ENCODE measurements around the gene DSTYK. TPM values are rescaled to one million over a fixed set of nuclear protein-coding genes. Genes with fewer than 3 reads are reported as not detected.

The DSTYK gene
- total and polyA plus RNA-seq, 2 experiments from 2014 or later, result 6.1 to 10.7 TPM

DNA sequence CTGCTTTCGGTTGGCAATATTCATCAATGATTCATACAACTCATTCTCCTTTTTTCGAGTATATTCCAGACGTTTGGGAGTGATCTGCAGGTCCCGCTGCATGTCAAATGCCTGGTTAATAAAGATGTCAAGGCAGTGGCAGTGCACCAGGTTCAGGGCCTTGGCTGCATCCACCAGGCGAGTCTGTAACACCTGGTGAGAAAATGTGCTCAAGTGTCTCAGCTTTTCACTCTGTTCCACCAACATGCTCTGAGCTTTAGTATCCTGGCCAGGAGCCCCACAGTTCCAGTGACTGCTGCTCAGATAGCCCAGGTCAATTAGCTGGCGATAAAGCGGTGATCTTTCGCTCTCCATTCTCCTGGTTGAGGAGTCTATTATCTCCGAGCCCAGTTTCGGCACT is 42.3 kb downstream of the DSTYK start:
- ATAC-seq (no peak), DNase-seq (ENCODE audit: low spot score) (no peak)
- Histone ChIP-seq H3K27me3 (ENCODE audit: insufficient read depth) (no peaks in the 10 kb centered on the region), H3K27ac (ENCODE audit: low read depth) (no peak overlapping the region), H3F3A (replicated peaks; ENCODE audit: low read depth) (no peaks in the 10 kb centered on the region), H3K4me3 (no peak overlapping the region), H3K4me1 (ENCODE audit: insufficient read depth) (no peaks in the 10 kb centered on the region), H3K4me2 (no peak overlapping the region), H2AFZ (no peak overlapping the region), H4K20me1 (replicated peaks; ENCODE audit: insufficient read depth) (no peaks in the 10 kb centered on the region), H3K9me2 (ENCODE audit: insufficient read depth) (no peaks in the 10 kb centered on the region), H3K79me2 (replicated peaks; ENCODE audit: insufficient read depth) (no peaks in the 10 kb centered on the region), H3K36me3 (ENCODE audit: insufficient read depth) (no peaks in the 10 kb centered on the region)
- Mint-ChIP-seq H3K4me1 (peaks cover 4% of the 10 kb centered on the region), H3K9me3 (no peaks in the 10 kb centered on the region), H3K27me3 (ENCODE audit: insufficient read depth, low read depth, poor library complexity) (no peaks in the 10 kb centered on the region), H3K27ac (no peak overlapping the region; the same call in 1 of the 2 replicates), H3K36me3 (ENCODE audit: low read depth) (peaks cover 26% of the 10 kb centered on the region), H3K4me3 (no peak overlapping the region)
- TF ChIP-seq, protein P1, sequence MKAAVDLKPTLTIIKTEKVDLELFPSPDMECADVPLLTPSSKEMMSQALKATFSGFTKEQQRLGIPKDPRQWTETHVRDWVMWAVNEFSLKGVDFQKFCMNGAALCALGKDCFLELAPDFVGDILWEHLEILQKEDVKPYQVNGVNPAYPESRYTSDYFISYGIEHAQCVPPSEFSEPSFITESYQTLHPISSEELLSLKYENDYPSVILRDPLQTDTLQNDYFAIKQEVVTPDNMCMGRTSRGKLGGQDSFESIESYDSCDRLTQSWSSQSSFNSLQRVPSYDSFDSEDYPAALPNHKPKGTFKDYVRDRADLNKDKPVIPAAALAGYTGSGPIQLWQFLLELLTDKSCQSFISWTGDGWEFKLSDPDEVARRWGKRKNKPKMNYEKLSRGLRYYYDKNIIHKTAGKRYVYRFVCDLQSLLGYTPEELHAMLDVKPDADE (IDR thresholded peaks at IDR 0.05), result no peak
- TF ChIP-seq, protein P2, sequence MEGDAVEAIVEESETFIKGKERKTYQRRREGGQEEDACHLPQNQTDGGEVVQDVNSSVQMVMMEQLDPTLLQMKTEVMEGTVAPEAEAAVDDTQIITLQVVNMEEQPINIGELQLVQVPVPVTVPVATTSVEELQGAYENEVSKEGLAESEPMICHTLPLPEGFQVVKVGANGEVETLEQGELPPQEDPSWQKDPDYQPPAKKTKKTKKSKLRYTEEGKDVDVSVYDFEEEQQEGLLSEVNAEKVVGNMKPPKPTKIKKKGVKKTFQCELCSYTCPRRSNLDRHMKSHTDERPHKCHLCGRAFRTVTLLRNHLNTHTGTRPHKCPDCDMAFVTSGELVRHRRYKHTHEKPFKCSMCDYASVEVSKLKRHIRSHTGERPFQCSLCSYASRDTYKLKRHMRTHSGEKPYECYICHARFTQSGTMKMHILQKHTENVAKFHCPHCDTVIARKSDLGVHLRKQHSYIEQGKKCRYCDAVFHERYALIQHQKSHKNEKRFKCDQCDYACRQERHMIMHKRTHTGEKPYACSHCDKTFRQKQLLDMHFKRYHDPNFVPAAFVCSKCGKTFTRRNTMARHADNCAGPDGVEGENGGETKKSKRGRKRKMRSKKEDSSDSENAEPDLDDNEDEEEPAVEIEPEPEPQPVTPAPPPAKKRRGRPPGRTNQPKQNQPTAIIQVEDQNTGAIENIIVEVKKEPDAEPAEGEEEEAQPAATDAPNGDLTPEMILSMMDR (conservative IDR thresholded peaks at IDR 0.05; ENCODE audit: low read depth in 2 of 2), result no peak
- TF ChIP-seq ZNF331 (CRISPR knock-in tag; IDR thresholded peaks at IDR 0.05; ENCODE audit: low read depth) (no peak), EZH2phosphoT487 (IDR thresholded peaks at IDR 0.05; ENCODE audit: unreplicated experiment) (no peak), NANOG (IDR thresholded peaks at IDR 0.05; ENCODE audit: borderline replicate concordance) (no peak)

DNA sequence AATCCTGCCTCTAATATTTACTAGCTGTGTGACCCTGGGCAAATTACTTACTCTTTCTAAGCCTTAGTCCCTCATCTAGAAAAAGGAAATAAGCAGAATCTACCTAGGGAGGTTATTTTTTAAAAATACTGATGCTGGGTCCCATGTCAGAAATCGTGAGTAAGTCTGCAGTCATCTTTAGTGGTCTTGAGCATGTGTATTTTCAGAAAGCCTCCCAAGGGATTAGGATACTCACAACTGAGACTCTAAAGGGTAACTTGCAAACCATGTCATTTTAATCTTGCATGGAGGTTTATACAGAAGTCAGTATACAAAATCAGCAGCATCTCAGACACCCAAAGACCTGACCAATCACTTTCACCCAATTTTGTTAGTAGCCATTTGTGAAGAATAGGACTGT is 43.2 kb downstream of the DSTYK start:
- Histone ChIP-seq H2AFZ (no peak overlapping the region), H3K36me3 (ENCODE audit: insufficient read depth) (peaks cover 3% of the 10 kb centered on the region; the same call in 1 of the 2 replicates), H4K20me1 (replicated peaks; ENCODE audit: insufficient read depth) (no peaks in the 10 kb centered on the region), H3K79me2 (replicated peaks; ENCODE audit: insufficient read depth) (no peaks in the 10 kb centered on the region), H3K27ac (ENCODE audit: low read depth) (no peak overlapping the region; the same call in 1 of the 2 replicates), H3K4me1 (ENCODE audit: insufficient read depth) (no peaks in the 10 kb centered on the region), H3K4me3 (no peak overlapping the region), H3F3A (replicated peaks; ENCODE audit: low read depth) (no peaks in the 10 kb centered on the region), H3K9me2 (ENCODE audit: insufficient read depth) (no peaks in the 10 kb centered on the region), H3K27me3 (ENCODE audit: insufficient read depth) (no peaks in the 10 kb centered on the region), H3K4me2 (no peak overlapping the region)
- H3K4me3 Mint-ChIP-seq, result no peak overlapping the region
- peaks cover 33% of the 10 kb centered on the region for H3K36me3 Mint-ChIP-seq (ENCODE audit: low read depth)
- DNase-seq (ENCODE audit: low spot score), result no peak
- H3K27ac Mint-ChIP-seq, result no peak overlapping the region
- H3K27me3 Mint-ChIP-seq (ENCODE audit: insufficient read depth, low read depth, poor library complexity), result no peaks in the 10 kb centered on the region
- H3K4me1 Mint-ChIP-seq, result peaks cover 4% of the 10 kb centered on the region
- H3K9me3 Mint-ChIP-seq, result no peaks in the 10 kb centered on the region
- no peak for ATAC-seq
- TF ChIP-seq CREB1 (CRISPR knock-in tag; IDR thresholded peaks at IDR 0.05; ENCODE audit: low read depth), result no peak
- TF ChIP-seq NANOG (IDR thresholded peaks at IDR 0.05; ENCODE audit: borderline replicate concordance), result no peak
- TF ChIP-seq, protein P2 (conservative IDR thresholded peaks at IDR 0.05; ENCODE audit: low read depth in 2 of 2), result no peak
- TF ChIP-seq, protein P1 (IDR thresholded peaks at IDR 0.05), result no peak
- TF ChIP-seq EZH2 (IDR thresholded peaks at IDR 0.05; ENCODE audit: low read depth, unreplicated experiment), result no peak
- TF ChIP-seq ZNF114 (CRISPR knock-in tag; IDR thresholded peaks at IDR 0.05), result no peak
- TF ChIP-seq JUNB (IDR thresholded peaks at IDR 0.05; ENCODE audit: unreplicated experiment), result no peak
- TF ChIP-seq ZNF331 (CRISPR knock-in tag; IDR thresholded peaks at IDR 0.05; ENCODE audit: low read depth), result no peak
- TF ChIP-seq EZH2phosphoT487 (IDR thresholded peaks at IDR 0.05; ENCODE audit: unreplicated experiment), result no peak
- TF ChIP-seq POLR2AphosphoS5 (IDR thresholded peaks at IDR 0.05; ENCODE audit: low read depth), result no peak

Measured in GM23338 (cell line).